Measurements from ENCODE around the gene RNF41. TPM values are rescaled to one million over a fixed set of nuclear protein-coding genes. Genes with fewer than 3 reads are reported as not detected.

Gene RNF41
- total and polyA plus RNA-seq, 2 of the 13 experiments (the other 11 are each of a cell fraction or from before 2014, with no cell fraction given): 27.1 to 39.4 TPM

GRCh38 chr12:56224102-56224701, 2.5 kb upstream of the RNF41 start, which contains the start of gene NABP2 (continued):
- TF ChIP-seq ZBTB39 (CRISPR knock-in tag; IDR thresholded peaks at IDR 0.05): no peak
- TF ChIP-seq KAT8 (CRISPR knock-in tag; IDR thresholded peaks at IDR 0.05): peak; percentile 88
- TF ChIP-seq ZNF772 (CRISPR knock-in tag; IDR thresholded peaks at IDR 0.05): peak; percentile 70
- peak; percentile 25; the same call in 1 of the 2 replicates for TF ChIP-seq FOXJ3 (CRISPR knock-in tag; IDR thresholded peaks at IDR 0.05; ENCODE audit: borderline replicate concordance)
- TF ChIP-seq ZNF816 (CRISPR knock-in tag; IDR thresholded peaks at IDR 0.05; ENCODE audit: borderline replicate concordance): no peak; the same call in 1 of the 2 replicates
- peak; percentile 60; the same call in 1 of the 2 replicates for TF ChIP-seq AHDC1 (CRISPR knock-in tag; IDR thresholded peaks at IDR 0.05; ENCODE audit: borderline replicate concordance)
- peak in 1 of 2 experiments; percentile 77; a peak in 2 of 4 replicates for TF ChIP-seq KLF16 (CRISPR knock-in tag; IDR thresholded peaks at IDR 0.05)
- peak; percentile 98 for TF ChIP-seq NFYB (CRISPR knock-in tag; IDR thresholded peaks at IDR 0.05)
- TF ChIP-seq MAX (IDR thresholded peaks at IDR 0.05): peak; percentile 86
- TF ChIP-seq ZNF34 (CRISPR knock-in tag; IDR thresholded peaks at IDR 0.05; ENCODE audit: borderline replicate concordance): 0 out of 2 replicates have a peak, but pooled peaks have one; percentile 41
- no peak for TF ChIP-seq ZSCAN20 (CRISPR knock-in tag; IDR thresholded peaks at IDR 0.05; ENCODE audit: borderline replicate concordance)
- TF ChIP-seq GMEB1 (CRISPR knock-in tag; IDR thresholded peaks at IDR 0.05; ENCODE audit: borderline replicate concordance): peak; percentile 90
- peak; percentile 91 to 95 for TF ChIP-seq HMGXB4 (CRISPR knock-in tag; IDR thresholded peaks at IDR 0.05; ENCODE audit: borderline replicate concordance in 1 of 2, low read depth in 1 of 2)
- peak; percentile 45 for TF ChIP-seq TAF15 (IDR thresholded peaks at IDR 0.05; ENCODE audit: low read depth, low read length, poor library complexity, severe bottlenecking)

All from HepG2 (cell line).